LNCAP (cell line): ENCODE data around the gene AADAC.

Source experiments
- CTCF ChIP-seq: fragments of 450-650 bp; IDR thresholded peaks from 2 replicates; pipeline ENCODE4 v1.5.1; 2017; ENCODE audit warnings: mild to moderate bottlenecking

Gene AADAC

GRCh38 chr3:151774910-151775309 is 39.0 kb upstream of the AADAC start:
- TF ChIP-seq CTCF: no peak

GRCh38 chr3:151775314-151776258 is 38.3 kb upstream of the AADAC start:
- TF ChIP-seq CTCF: no peak

- TF ChIP-seq CTCF: no peak
These were observed 37.6 kb upstream of the AADAC start for GRCh38 chr3:151776259-151776740.

- no peak for TF ChIP-seq CTCF
These were observed 36.0 kb upstream of the AADAC start for GRCh38 chr3:151777880-151778279.

GRCh38 chr3:151787626-151788025 is 26.3 kb upstream of the AADAC start:
- no peak for TF ChIP-seq CTCF

GRCh38 chr3:151788401-151788800 is 25.5 kb upstream of the AADAC start:
- TF ChIP-seq CTCF: no peak

GRCh38 chr3:151789853-151790463 is 24.0 kb upstream of the AADAC start:
- TF ChIP-seq CTCF: no peak
